Common myeloid progenitor, CD34-positive (primary cell): Measurements from ENCODE around the gene AAGAB.
"Not testable (repeated sequence)": the region's sequence is repeated elsewhere in the genome, so short reads cannot be mapped to it uniquely, and the experiment has no call there.

Experiments
- CTCF ChIA-PET: fragments of 350-600 bp; sonication (Branson Sonifier 250); formaldehyde crosslinking; loops from one replicate; lab custom pipeline; 2021; ENCODE audit warnings: antibody characterized with exemption; lab: Charles Lee
- POLR2A ChIA-PET: fragments of 350-600 bp; sonication (Branson Sonifier 250); formaldehyde crosslinking; loops from one replicate; lab custom pipeline; 2021; ENCODE audit warnings: antibody characterized with exemption; lab: Charles Lee
- DNase-seq, 3 donors: peaks; one replicate each; pipeline versions ENCODE4 v3.0.0 to v3.0.0-alpha.2; 2013
- H3K27ac ChIP-seq, 2 experiments: 1 replicate in 1 of 2; 2 replicates in 1 of 2; pipeline ENCODE4 v1.7.0; 2013; ENCODE audit warnings: inconsistent platforms in 2 of 2, low read length in 2 of 2, mild to moderate bottlenecking in 2 of 2, low read depth in 1 of 2, moderate library complexity in 1 of 2; ENCODE audit not compliant: severe bottlenecking in 2 of 2, insufficient read depth in 1 of 2, poor library complexity in 1 of 2
- H3K27me3 ChIP-seq, 5 experiments: replicated peaks in 2 of 5; 1 replicate in 3 of 5; 2 replicates in 2 of 5; pipeline versions ENCODE4 v1.6.1 to v1.7.0; 2013; ENCODE audit warnings: low read length in 4 of 5, mild to moderate bottlenecking in 2 of 5, moderate library complexity in 2 of 5, inconsistent platforms in 1 of 5; ENCODE audit not compliant: insufficient read depth in 5 of 5, control insufficient read depth in 4 of 5
- H3K36me3 ChIP-seq, 4 experiments: 1 replicate in 2 of 4; 2 replicates in 2 of 4; pipeline versions ENCODE4 v1.6.1 to v1.7.0; 2013; ENCODE audit warnings: low read length in 3 of 4, control low read depth in 1 of 4, mild to moderate bottlenecking in 1 of 4; ENCODE audit not compliant: control insufficient read depth in 4 of 4, insufficient read depth in 4 of 4
- H3K4me1 ChIP-seq, 4 experiments: 1 replicate in 3 of 4; 2 replicates in 1 of 4; pipeline versions ENCODE4 v1.6.1 to v1.7.1; 2013; ENCODE audit warnings: low read length in 3 of 4, mild to moderate bottlenecking in 3 of 4, control low read depth in 1 of 4, inconsistent platforms in 1 of 4, moderate library complexity in 1 of 4; ENCODE audit not compliant: control insufficient read depth in 4 of 4, insufficient read depth in 4 of 4; ENCODE audit errors: control extremely low read depth in 1 of 4
- H3K4me3 ChIP-seq, 7 experiments: 1 replicate in 4 of 7; 2 replicates in 3 of 7; pipeline versions ENCODE4 v1.5.1 to v1.7.0; 2013; ENCODE audit warnings: mild to moderate bottlenecking in 7 of 7, low read length in 6 of 7, moderate library complexity in 6 of 7, inconsistent platforms in 2 of 7, low read depth in 2 of 7, control low read depth in 1 of 7; ENCODE audit not compliant: insufficient read depth in 4 of 7, control insufficient read depth in 1 of 7; ENCODE audit errors: extremely low read depth in 1 of 7
- H3K9me3 ChIP-seq, 5 experiments: 1 replicate in 4 of 5; 2 replicates in 1 of 5; pipeline versions ENCODE4 v1.6.1 to v1.7.1; 2013; ENCODE audit warnings: low read length in 4 of 5, mild to moderate bottlenecking in 2 of 5, inconsistent platforms in 1 of 5, low read depth in 1 of 5, moderate library complexity in 1 of 5; ENCODE audit not compliant: control insufficient read depth in 4 of 5, insufficient read depth in 2 of 5; ENCODE audit errors: control extremely low read depth in 1 of 5
- WGBS: methylation state at CpG from one replicate; pipeline ENCODE4 v1.1.5; 2013; ENCODE audit not compliant: insufficient coverage; 5-methylcytosine and 5-hydroxymethylcytosine counted together

AAGAB gene

DNA sequence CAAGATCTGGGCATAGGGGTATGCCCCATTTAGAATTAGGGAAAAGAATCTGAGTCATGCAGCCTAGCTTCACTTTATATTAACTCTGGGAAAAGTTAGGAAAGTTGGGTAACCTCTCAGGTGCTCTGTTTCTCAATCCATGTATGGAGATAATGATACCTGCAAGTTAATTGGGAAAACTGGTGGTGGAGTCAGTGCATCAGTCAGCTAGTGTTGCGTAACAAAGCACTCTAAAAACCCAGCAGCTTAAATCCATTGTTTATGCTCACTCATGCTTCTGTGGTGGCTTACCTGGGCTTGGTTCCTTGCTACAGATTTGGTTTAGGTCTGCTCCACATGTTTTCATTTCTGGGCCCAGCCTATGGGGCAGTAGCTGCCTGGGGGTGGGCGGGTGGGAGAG, 98.0 kb downstream of the AAGAB start:
- WGBS = no CpG with 5 or more reads among the region's 2 CpGs
- H3K4me1 ChIP-seq = peaks cover 0 to 20% (median 16%) of the 10 kb centered on the region in 4 experiments
- ChIA-PET CTCF (interaction anchor here (0.6 to 1.5 kb wide), 2 partner anchors 14 to 91 kb away, joined by 4 to 5 read pairs; partner anchors contain the start of gene SMAD3), POLR2A (interaction anchor here (0.6 kb wide), 1 partner anchor 150 kb away, joined by 3 read pairs; no protein-coding TSS in a partner anchor)
- no peak overlapping the region for H3K4me3 ChIP-seq
- DNase-seq = no peak
- H3K27me3 ChIP-seq = no peaks in the 10 kb centered on the region
- H3K36me3 ChIP-seq = peaks cover 0 to 7% (median 3%) of the 10 kb centered on the region in 4 experiments
- no peaks in the 10 kb centered on the region for H3K9me3 ChIP-seq
- no peak overlapping the region for H3K27ac ChIP-seq

GRCh38 chr15:67154249-67154648, 100.2 kb downstream of the AAGAB start:
- ChIA-PET POLR2A (no interaction called here), CTCF (no interaction called here)
- no peak overlapping the region for H3K4me3 ChIP-seq
- peaks cover 2 to 31% (median 28%) of the 10 kb centered on the region in 4 experiments for H3K4me1 ChIP-seq
- no peaks in the 10 kb centered on the region for H3K27me3 ChIP-seq
- DNase-seq = no peak
- H3K27ac ChIP-seq = no peak overlapping the region
- no peaks in the 10 kb centered on the region for H3K9me3 ChIP-seq
- peaks cover 0 to 7% (median 3%) of the 10 kb centered on the region in 4 experiments for H3K36me3 ChIP-seq

DNA sequence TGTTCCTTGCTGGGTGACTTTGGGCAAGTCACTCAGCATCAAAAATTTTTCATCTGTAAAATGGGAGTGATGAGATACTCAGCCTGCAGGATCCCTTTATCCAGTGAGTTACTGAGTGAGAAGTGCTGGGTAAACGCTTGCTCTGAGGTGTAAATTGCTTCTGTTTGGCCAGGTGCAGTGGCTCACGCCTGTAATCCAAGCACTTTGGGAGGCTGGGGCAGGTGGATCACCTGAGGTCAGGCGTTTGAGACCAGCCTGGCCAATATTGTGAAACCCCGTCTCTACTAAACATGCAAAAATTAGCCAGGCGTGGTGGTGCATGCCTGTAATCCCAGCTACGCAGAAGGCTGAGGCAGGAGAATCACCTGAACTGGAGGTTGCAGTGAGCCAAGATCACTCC, 101.4 kb downstream of the AAGAB start:
- 98% methylated on average over 6 of the region's 6 CpGs for WGBS
- POLR2A ChIA-PET, DNase-seq, H3K4me3 ChIP-seq, CTCF ChIA-PET, H3K27ac ChIP-seq, H3K36me3 ChIP-seq, H3K9me3 ChIP-seq, H3K27me3 ChIP-seq: not testable (repeated sequence)
- peaks cover 6 to 36% (median 33%) of the 10 kb centered on the region in 4 experiments for H3K4me1 ChIP-seq

- H3K27ac ChIP-seq = no peak overlapping the region
- WGBS = 86% methylated on average over 1 of the region's 1 CpG
- DNase-seq = no peak
- ChIA-PET POLR2A (no interaction called here), CTCF (no interaction called here)
- H3K4me3 ChIP-seq = no peak overlapping the region
- peaks cover 11 to 36% (median 33%) of the 10 kb centered on the region in 4 experiments for H3K4me1 ChIP-seq
- no peaks in the 10 kb centered on the region for H3K9me3 ChIP-seq
- peaks cover 0 to 7% (median 3%) of the 10 kb centered on the region in 4 experiments for H3K36me3 ChIP-seq
- H3K27me3 ChIP-seq = no peaks in the 10 kb centered on the region
Observed at GRCh38 chr15:67152429-67152828, 102.0 kb downstream of the AAGAB start.
